Vagina (tissue), 2 donors: ENCODE measurements around the gene RAB40C. TPM values are rescaled to one million over a fixed set of nuclear protein-coding genes. Genes with fewer than 3 reads are reported as not detected.

ENCODE experiments used
- DNase-seq, 2 donors: peaks; one replicate each; pipeline ENCODE4 v3.0.0-alpha.2; 2017; ENCODE audit errors: extremely low spot score in 2 of 2
- H3K27ac ChIP-seq: fragments of 200-600 bp; sonication (generic); one replicate; pipeline ENCODE4 v1.5.1; 2019
- H3K27me3 ChIP-seq: fragments of 200-600 bp; sonication (generic); one replicate; pipeline ENCODE4 v1.5.1; 2019
- H3K36me3 ChIP-seq, 2 donors: fragments of 200-600 bp; sonication (generic); one replicate each; pipeline ENCODE4 v1.5.1; 2017 to 2019
- H3K4me1 ChIP-seq: fragments of 200-600 bp; sonication (generic); one replicate; pipeline ENCODE4 v1.5.1; 2019
- H3K4me3 ChIP-seq, 2 donors: fragments of 200-600 bp; sonication (generic); 1 replicate in 1 of 2; 2 replicates in 1 of 2; pipeline ENCODE4 v1.5.1; 2016 to 2019
- H3K9me3 ChIP-seq: fragments of 200-600 bp; sonication (generic); one replicate; pipeline ENCODE4 v1.5.1; 2019
- CTCF ChIP-seq, 3 experiments: fragments of 450-650 bp in 2 of 3; fragments of 200-600 bp in 1 of 3; sonication (generic) in 1 of 3; IDR thresholded peaks; one replicate each; pipeline ENCODE4 v1.5.1; 2017 to 2019; ENCODE audit warnings: antibody characterized with exemption in 3 of 3, mild to moderate bottlenecking in 2 of 3, moderate library complexity in 2 of 3
- POLR2A ChIP-seq, 2 donors: fragments of 450-650 bp; IDR thresholded peaks; one replicate each; pipeline ENCODE4 v1.6.1; 2017; ENCODE audit warnings: antibody characterized with exemption in 2 of 2, mild to moderate bottlenecking in 2 of 2, moderate library complexity in 2 of 2
- POLR2AphosphoS5 ChIP-seq, 2 donors: sonication (generic); formaldehyde crosslinking; IDR thresholded peaks; one replicate each; pipeline ENCODE4 v1.9.0; 2017; ENCODE audit warnings: antibody characterized with exemption in 2 of 2, mild to moderate bottlenecking in 2 of 2, low read depth in 1 of 2; ENCODE audit not compliant: insufficient read depth in 1 of 2
- intact Hi-C: fragments of 100-400 bp; cut with DNase I; formaldehyde crosslinking; loops from one replicate; pipeline ENCODE4 v1.15.1; 2023
- total RNA-seq: library from RNA; depleted of rRNA; stranded (reverse); fragments of >200 nt; gene quantifications from one replicate; pipeline ENCODE4 v1.2.3, GENCODE V29; 2016

The RAB40C gene
- total RNA-seq, 1 donor from 2014 or later, result 41.3 TPM

DNA sequence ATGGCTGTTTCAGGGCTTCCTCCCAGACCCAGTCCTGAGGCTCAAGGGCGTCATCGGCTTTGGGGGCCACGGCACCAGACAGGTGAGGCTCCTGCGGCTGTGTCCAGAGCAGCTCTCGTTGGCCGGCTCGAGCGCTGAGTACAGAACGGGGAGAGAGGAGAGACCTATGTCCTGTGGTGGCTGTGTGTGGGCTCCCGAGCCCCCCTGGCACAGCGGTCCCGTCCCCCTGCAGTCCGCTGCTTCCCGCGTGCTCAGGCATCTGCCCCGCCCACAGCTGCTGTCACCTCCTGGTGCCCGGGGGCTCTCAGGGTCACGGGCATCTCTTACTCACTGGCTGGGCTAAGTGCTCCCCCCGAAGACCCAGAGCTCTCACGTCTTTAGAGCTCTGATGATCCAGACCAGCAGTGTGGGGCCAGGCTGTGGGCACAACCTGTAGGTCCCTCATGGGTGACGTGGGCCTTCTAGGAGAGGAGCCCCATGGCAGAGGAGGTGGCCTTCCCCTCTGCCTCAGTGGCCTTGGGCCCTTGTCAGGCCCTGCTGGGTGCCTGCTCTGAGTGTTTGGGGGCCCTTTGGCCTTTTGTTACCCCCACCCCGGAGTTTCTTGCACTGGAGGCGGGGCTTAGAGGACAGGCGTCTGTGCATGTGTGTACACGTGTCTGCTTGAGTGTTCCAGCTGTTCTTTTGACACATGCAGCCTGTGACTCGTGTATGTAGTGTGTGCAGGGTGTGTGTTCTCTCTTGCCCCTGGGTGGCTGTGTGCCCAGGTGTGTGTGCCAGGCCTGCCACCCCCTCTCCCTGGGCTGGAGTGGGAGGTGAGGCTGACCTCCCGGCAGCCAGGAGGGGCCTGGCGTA lies 62.8 kb downstream of the RAB40C start:
- H3K27me3 ChIP-seq, result no peaks in the 10 kb centered on the region
- H3K9me3 ChIP-seq, result no peaks in the 10 kb centered on the region
- no peak overlapping the region for H3K27ac ChIP-seq
- H3K4me3 ChIP-seq, result no peak overlapping the region
- intact Hi-C loops, result no loop called here
- H3K4me1 ChIP-seq, result peaks cover 20% of the 10 kb centered on the region
- no peaks in the 10 kb centered on the region for H3K36me3 ChIP-seq
- no peak for TF ChIP-seq POLR2AphosphoS5 (IDR thresholded peaks at IDR 0.05; ENCODE audit: insufficient read depth in 1 of 2, low read depth in 1 of 2)
- no peak for TF ChIP-seq CTCF (IDR thresholded peaks at IDR 0.05)
- no peak for TF ChIP-seq POLR2A (IDR thresholded peaks at IDR 0.05)
- no peak for DNase-seq

GRCh38 chr16:654034-654433 lies 64.2 kb downstream of the RAB40C start:
- H3K36me3 ChIP-seq, result no peaks in the 10 kb centered on the region
- no peaks in the 10 kb centered on the region for H3K9me3 ChIP-seq
- no peak overlapping the region for H3K27ac ChIP-seq
- DNase-seq, result no peak
- no peaks in the 10 kb centered on the region for H3K27me3 ChIP-seq
- no peak overlapping the region for H3K4me3 ChIP-seq
- peaks cover 10% of the 10 kb centered on the region for H3K4me1 ChIP-seq
- intact Hi-C loops, result no loop called here
- no peak for TF ChIP-seq POLR2A (IDR thresholded peaks at IDR 0.05)
- TF ChIP-seq CTCF (IDR thresholded peaks at IDR 0.05), result no peak
- TF ChIP-seq POLR2AphosphoS5 (IDR thresholded peaks at IDR 0.05; ENCODE audit: insufficient read depth in 1 of 2, low read depth in 1 of 2), result no peak

- intact Hi-C loops, result no loop called here
- Histone ChIP-seq H3K4me1 (peaks cover 18% of the 10 kb centered on the region), H3K27me3 (no peaks in the 10 kb centered on the region), H3K4me3 (no peak overlapping the region), H3K27ac (no peak overlapping the region), H3K9me3 (no peaks in the 10 kb centered on the region), H3K36me3 (no peaks in the 10 kb centered on the region)
- DNase-seq, result no peak
- no peak for TF ChIP-seq CTCF (IDR thresholded peaks at IDR 0.05)
- no peak for TF ChIP-seq POLR2A (IDR thresholded peaks at IDR 0.05)
- TF ChIP-seq POLR2AphosphoS5 (IDR thresholded peaks at IDR 0.05; ENCODE audit: insufficient read depth in 1 of 2, low read depth in 1 of 2), result no peak
Observed at GRCh38 chr16:657487-657886, 67.6 kb downstream of the RAB40C start.

DNA sequence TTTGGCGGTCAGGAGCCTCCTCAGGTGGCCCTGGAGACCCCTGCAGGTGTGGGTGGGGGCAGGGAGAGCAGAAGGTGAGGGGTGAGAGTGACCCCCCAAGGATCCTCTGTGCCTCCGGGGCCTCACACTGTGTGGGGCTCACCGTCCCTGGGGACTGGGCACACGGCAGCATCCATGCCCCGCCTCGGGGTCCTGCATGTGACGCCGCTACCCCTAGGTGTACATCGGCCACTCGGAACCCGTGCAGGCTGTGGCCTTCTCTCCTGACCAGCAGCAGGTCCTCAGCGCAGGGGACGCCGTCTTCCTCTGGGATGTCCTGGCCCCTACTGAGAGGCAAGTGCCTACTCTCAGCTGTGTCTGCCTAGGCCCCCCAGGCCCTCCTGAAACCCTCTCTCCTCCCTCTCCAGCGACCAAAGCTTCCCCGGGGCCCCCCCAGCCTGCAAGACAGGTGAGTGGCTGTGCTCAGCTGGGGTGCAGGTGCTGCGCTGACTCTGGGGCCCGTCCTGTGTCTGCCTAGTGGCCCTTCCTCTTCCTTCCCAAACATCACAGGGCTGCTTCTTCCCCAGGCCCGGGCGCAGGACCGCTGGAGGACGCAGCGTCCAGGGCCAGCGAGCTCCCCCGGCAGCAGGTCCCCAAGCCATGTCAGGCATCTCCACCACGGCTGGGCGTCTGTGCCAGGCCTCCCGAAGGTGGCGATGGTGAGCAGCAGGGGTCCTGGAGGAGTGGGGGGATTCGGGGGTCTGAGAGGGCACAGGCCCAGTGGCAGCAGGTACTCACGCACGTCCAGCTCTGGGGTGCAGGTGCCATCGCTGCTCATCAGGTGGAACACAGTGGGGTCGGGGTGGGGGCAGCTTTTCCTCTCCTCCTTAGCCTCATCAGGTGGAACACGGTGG lies 69.1 kb downstream of the RAB40C start:
- Histone ChIP-seq H3K4me3 (no peak overlapping the region), H3K9me3 (no peaks in the 10 kb centered on the region), H3K4me1 (peaks cover 18% of the 10 kb centered on the region), H3K36me3 (no peaks in the 10 kb centered on the region), H3K27ac (no peak overlapping the region), H3K27me3 (no peaks in the 10 kb centered on the region)
- intact Hi-C loops, result no loop called here
- DNase-seq, result no peak
- TF ChIP-seq CTCF (IDR thresholded peaks at IDR 0.05) (no peak), POLR2AphosphoS5 (IDR thresholded peaks at IDR 0.05; ENCODE audit: insufficient read depth in 1 of 2, low read depth in 1 of 2) (no peak), POLR2A (IDR thresholded peaks at IDR 0.05) (no peak)
